Measurements from ENCODE around the gene ABCA1. TPM values are rescaled to one million over a fixed set of nuclear protein-coding genes. Genes with fewer than 3 reads are reported as not detected.
A peak's percentile ranks its signal among the peaks of the same experiment; 100 is the strongest.

Gene ABCA1
- total and polyA plus RNA-seq, 2 of the 4 experiments (the other 2 are of a cell fraction) = 5.8 to 52.2 TPM

GRCh38 chr9:104905153-104905901 lies 22.6 kb downstream of the ABCA1 start:
- intact Hi-C loops (cut with micrococcal nuclease) (no loop called here), dilution Hi-C loops (cut with HindIII; ENCODE audit: low sequenced_read_pairs, unreplicated experiment) (no loop called here), in situ Hi-C loops (cut with MboI; ENCODE audit: low sequenced_read_pairs) (no loop called here)
- Histone ChIP-seq H2AK5ac (ENCODE audit: low read depth, low read length) (peak overlapping the region; percentile 38; the same call in 1 of the 2 replicates), H3K4me1 (ENCODE audit: control insufficient read depth, insufficient read depth, low read length) (peaks cover 41% of the 10 kb centered on the region), H3K23ac (ENCODE audit: low read depth, low read length) (no peak overlapping the region; the same call in 1 of the 2 replicates), H2BK20ac (ENCODE audit: low read depth, low read length) (0 out of 2 replicates have a peak overlapping the region, but pooled peaks have one; percentile 33), H3K56ac (ENCODE audit: extremely low read depth, insufficient read depth, low read length) (no peak overlapping the region), H3K14ac (replicated peaks; ENCODE audit: low read depth, low read length) (peak overlapping the region; percentile 4; the same call in 1 of the 2 replicates), H2BK120ac (ENCODE audit: low read depth, low read length) (peak overlapping the region; percentile 48; the same call in 1 of the 2 replicates), H3K27ac (ENCODE audit: insufficient read depth, low read length) (peak overlapping the region; percentile 55; the same call in 1 of the 2 replicates), H3K4me2 (ENCODE audit: low read depth, low read length) (no peak overlapping the region), H4K8ac (ENCODE audit: low read depth in 2 of 2, low read length in 2 of 2) (no peak overlapping the region; a peak in 1 of 4 replicates), H3K4me3 (ENCODE audit: insufficient read depth, low read depth, low read length) (no peak overlapping the region), H3K18ac (ENCODE audit: low read depth, low read length) (peak overlapping the region; percentile 44; the same call in 1 of the 2 replicates), H2AFZ (replicated peaks; ENCODE audit: low read length, poor library complexity) (no peak overlapping the region), H3K79me1 (ENCODE audit: low read depth in 1 of 2, low read length in 2 of 2) (peaks cover 17 to 84% of the 10 kb centered on the region in 2 experiments; a peak in 3 of 4 replicates), H2BK5ac (ENCODE audit: low read depth, low read length, poor library complexity, severe bottlenecking) (peak overlapping the region; percentile 79), H4K91ac (ENCODE audit: insufficient read depth, low read depth, low read length) (peak overlapping the region; percentile 21; the same call in 1 of the 2 replicates), H2AK9ac (replicated peaks; ENCODE audit: low read depth, low read length, poor library complexity) (no peak overlapping the region), H3K27me3 (ENCODE audit: control insufficient read depth, insufficient read depth, low read length) (no peaks in the 10 kb centered on the region), H4K20me1 (ENCODE audit: insufficient read depth, low read length) (peaks cover 85% of the 10 kb centered on the region), H3K9me3 (ENCODE audit: control insufficient read depth, insufficient read depth, low read length) (no peaks in the 10 kb centered on the region), H2BK15ac (ENCODE audit: low read depth, low read length) (no peak overlapping the region; the same call in 2 of the 3 replicates), H3K36me3 (ENCODE audit: control insufficient read depth, insufficient read depth, low read length) (peaks cover 10% of the 10 kb centered on the region; the same call in 1 of the 2 replicates), H3K9me1 (ENCODE audit: insufficient read depth, low read length) (peaks cover 38% of the 10 kb centered on the region), H3K4ac (ENCODE audit: low read depth, low read length) (peak overlapping the region; percentile 37; the same call in 1 of the 2 replicates), H4K5ac (ENCODE audit: low read depth, low read length) (peak overlapping the region; percentile 47; the same call in 1 of the 2 replicates), H3K9ac (ENCODE audit: low read depth, low read length) (no peak overlapping the region)
- DNase-seq = no peak
- ATAC-seq (ENCODE audit: low read depth) = no peak
- no TSS peak for BruUV-seq (replicated peaks)
- POLR2A ChIA-PET (ENCODE audit: unreplicated experiment) = no interaction called here
- CTCF ChIA-PET = no interaction called here
- WGBS, 2 experiments (ENCODE audit: extremely low coverage in 2 of 2, insufficient read length in 1 of 2) = no CpG with 5 or more reads among the region's 4 CpGs
- TF ChIP-seq MAZ (IDR thresholded peaks at IDR 0.05; ENCODE audit: borderline replicate concordance, low read depth, low read length) = no peak
- no peak for TF ChIP-seq RAD21 (IDR thresholded peaks at IDR 0.05; ENCODE audit: low read length)
- TF ChIP-seq MAFK (IDR thresholded peaks at IDR 0.05; ENCODE audit: low read depth, low read length) = no peak
- TF ChIP-seq USF2 (IDR thresholded peaks at IDR 0.05; ENCODE audit: low read depth, low read length) = no peak
- no peak for TF ChIP-seq RFX5 (IDR thresholded peaks at IDR 0.05; ENCODE audit: low read depth, low read length)
- no peak for TF ChIP-seq MXI1 (IDR thresholded peaks at IDR 0.05; ENCODE audit: borderline replicate concordance, low read depth, low read length)
- no peak for TF ChIP-seq FOS (IDR thresholded peaks at IDR 0.05; ENCODE audit: low read depth, low read length)
- no peak for TF ChIP-seq RCOR1 (IDR thresholded peaks at IDR 0.05; ENCODE audit: insufficient replicate concordance, low read length)
- no peak for TF ChIP-seq BHLHE40 (IDR thresholded peaks at IDR 0.05; ENCODE audit: low read depth, low read length)
- TF ChIP-seq CTCF (conservative IDR thresholded peaks at IDR 0.05; ENCODE audit: low read depth, low read length) = no peak
- no peak for TF ChIP-seq CEBPB (IDR thresholded peaks at IDR 0.05; ENCODE audit: low read depth, low read length)
- TF ChIP-seq POLR2A (IDR thresholded peaks at IDR 0.05; ENCODE audit: low read depth, low read length) = no peak
- TF ChIP-seq NFE2L2 (IDR thresholded peaks at IDR 0.05; ENCODE audit: low read depth, low read length) = no peak
